HG02798 (cell line): ENCODE measurements around the gene ITPK1.
"Not testable (repeated sequence)": the region's sequence is repeated elsewhere in the genome, so short reads cannot be mapped to it uniquely, and the experiment has no call there.

Experiments
- ATAC-seq: cut with Tn5 transposase; IDR thresholded peaks from one replicate; pipeline ENCODE4 v1.9.1; 2021; ENCODE audit warnings: mild to moderate bottlenecking; ENCODE audit not compliant: unreplicated experiment, poor library complexity

Gene ITPK1

GRCh38 chr14:93064411-93065271 lies 51.1 kb downstream of the ITPK1 start:
- ATAC-seq: no peak

- ATAC-seq: no peak
Observed at GRCh38 chr14:93063393-93063792, 52.3 kb downstream of the ITPK1 start.

GRCh38 chr14:93062890-93063289 lies 52.8 kb downstream of the ITPK1 start:
- ATAC-seq: no peak

- not testable (repeated sequence) for ATAC-seq
Observed at GRCh38 chr14:93062013-93062412, 53.7 kb downstream of the ITPK1 start.

GRCh38 chr14:93061380-93062012 lies 54.2 kb downstream of the ITPK1 start:
- ATAC-seq: no peak

GRCh38 chr14:93060841-93061240 lies 54.9 kb downstream of the ITPK1 start:
- no peak for ATAC-seq

- ATAC-seq: no peak
Observed at GRCh38 chr14:93059917-93060545, 55.7 kb downstream of the ITPK1 start.

GRCh38 chr14:93059260-93059659 lies 56.5 kb downstream of the ITPK1 start:
- no peak for ATAC-seq

GRCh38 chr14:93057586-93058280 lies 58.0 kb downstream of the ITPK1 start:
- no peak for ATAC-seq

GRCh38 chr14:93056840-93057585 lies 58.7 kb downstream of the ITPK1 start:
- no peak for ATAC-seq

- no peak for ATAC-seq
Observed at GRCh38 chr14:93056166-93056839, 59.4 kb downstream of the ITPK1 start.

- no peak for ATAC-seq
Observed at GRCh38 chr14:93055651-93056115, 60.0 kb downstream of the ITPK1 start.

- no peak for ATAC-seq
Observed at GRCh38 chr14:93054876-93055275, 60.8 kb downstream of the ITPK1 start.

GRCh38 chr14:93054006-93054405 lies 61.7 kb downstream of the ITPK1 start:
- no peak for ATAC-seq

GRCh38 chr14:93051600-93052546 lies 63.9 kb downstream of the ITPK1 start:
- no peak for ATAC-seq

GRCh38 chr14:93050761-93051160 lies 65.0 kb downstream of the ITPK1 start:
- no peak for ATAC-seq

GRCh38 chr14:93049867-93050331 lies 65.8 kb downstream of the ITPK1 start:
- no peak for ATAC-seq

GRCh38 chr14:93049315-93049714 lies 66.4 kb downstream of the ITPK1 start:
- no peak for ATAC-seq
